Subcutaneous adipose tissue (tissue), 4 donors: ENCODE data around the gene TSEN54. TPM values are rescaled to one million over a fixed set of nuclear protein-coding genes. Genes with fewer than 3 reads are reported as not detected.

Experiments used
- CTCF ChIP-seq: fragments of 450-650 bp; IDR thresholded peaks from one replicate; pipeline ENCODE4 v1.5.1; 2016; ENCODE audit warnings: low read depth, mild to moderate bottlenecking, control low read depth, antibody characterized with exemption, moderate library complexity
- total RNA-seq, 4 donors: library from RNA; depleted of rRNA; stranded (reverse); fragments of >200 nt; gene quantifications; one replicate each; pipeline ENCODE4 v1.1.0, GENCODE V29; 2016

Gene TSEN54
- total RNA-seq, 4 donors from 2014 or later, result 9.5 to 23.8 (median 17.3) TPM

DNA sequence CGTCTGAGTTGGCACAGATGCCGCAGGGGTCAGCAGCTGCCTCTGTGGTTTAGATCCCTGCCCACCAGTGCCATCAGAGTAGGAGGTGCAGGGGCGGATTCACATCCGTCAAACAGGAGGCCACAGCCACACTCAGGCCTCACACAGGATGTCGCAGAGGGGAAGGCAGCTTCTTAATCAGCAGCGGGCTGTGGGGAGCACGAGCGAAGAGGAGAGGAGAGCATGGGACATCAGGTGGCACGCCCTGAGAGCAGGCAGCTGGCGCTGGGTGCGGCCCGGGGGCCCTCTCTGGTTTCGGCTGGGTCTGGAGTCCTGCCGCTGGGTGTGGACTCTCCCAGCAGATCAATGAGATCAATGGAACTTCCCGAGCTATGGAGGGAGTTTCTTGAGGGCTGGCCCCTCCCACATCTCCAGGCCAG is 18.8 kb downstream of the TSEN54 start:
- TF ChIP-seq CTCF, result no peak

- no peak for TF ChIP-seq CTCF
Measured at GRCh38 chr17:75535871-75536270, 19.5 kb downstream of the TSEN54 start.

DNA sequence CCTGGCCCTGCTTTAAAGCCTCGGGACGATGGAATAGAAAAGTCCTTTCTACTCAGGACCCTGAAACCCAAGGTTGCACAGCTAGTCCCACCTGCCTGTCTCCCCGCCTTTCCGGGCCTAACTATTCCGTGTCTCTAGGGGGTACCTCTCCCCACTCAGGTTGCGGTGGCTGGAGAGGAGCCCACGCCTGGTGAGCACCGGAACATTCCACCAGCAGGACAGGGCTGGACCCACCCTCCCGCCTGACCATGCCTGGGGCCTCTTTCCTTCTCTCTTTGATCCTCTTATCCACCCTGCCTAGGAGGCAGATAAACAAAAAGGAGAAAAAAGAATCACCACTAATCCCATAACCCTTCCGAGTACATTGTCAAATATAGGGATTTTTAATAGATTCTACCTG is 20.0 kb downstream of the TSEN54 start:
- no peak for TF ChIP-seq CTCF

GRCh38 chr17:75539967-75540729 is 23.8 kb downstream of the TSEN54 start:
- TF ChIP-seq CTCF, result no peak

DNA sequence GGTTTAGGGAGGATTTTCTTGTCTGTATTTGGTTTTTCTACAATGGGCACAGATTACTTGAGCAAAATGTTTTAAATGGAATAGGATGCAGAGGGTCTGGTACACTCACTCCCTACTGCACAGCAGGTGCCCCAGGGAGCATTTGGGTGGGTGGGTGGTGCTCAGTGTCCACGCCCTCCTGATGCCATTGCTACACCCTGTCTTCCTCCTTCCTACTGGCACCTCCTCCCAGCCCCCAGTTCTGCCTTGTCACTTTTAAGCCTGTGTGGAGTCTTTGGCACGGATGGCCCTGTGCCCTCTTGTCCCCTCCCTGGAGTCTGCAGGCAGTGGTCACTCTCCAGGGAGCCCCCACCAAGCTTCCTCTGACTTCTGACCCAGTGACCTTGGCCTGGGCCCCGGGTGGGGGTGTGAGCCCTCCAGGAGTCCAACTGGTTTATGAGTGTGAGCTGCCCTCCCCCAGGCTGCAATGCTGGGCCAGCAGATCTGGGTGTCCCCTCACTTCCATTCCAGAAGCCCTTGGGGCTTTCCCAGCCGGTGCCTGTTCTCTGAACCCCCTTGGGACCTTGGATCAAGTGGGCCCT is 24.7 kb downstream of the TSEN54 start:
- TF ChIP-seq CTCF, result no peak

GRCh38 chr17:75542229-75542628 is 25.9 kb downstream of the TSEN54 start:
- TF ChIP-seq CTCF, result no peak

GRCh38 chr17:75542728-75543336 is 26.5 kb downstream of the TSEN54 start:
- no peak for TF ChIP-seq CTCF
